Fibroblast of skin of abdomen (primary cell): ENCODE results near the gene DOK7.
A peak's percentile ranks its signal among the peaks of the same experiment; 100 is the strongest.

Source experiments
- DNase-seq: peaks from one replicate; pipeline ENCODE4 v3.0.0-alpha.2; 2013

Gene DOK7

GRCh38 chr4:3463556-3464348, 646 bp downstream of the DOK7 start:
- DNase-seq: no peak

- DNase-seq: no peak
Measured at GRCh38 chr4:3464349-3464905, 1.3 kb downstream of the DOK7 start.

- DNase-seq: no peak
Measured at GRCh38 chr4:3464911-3465697, 2.0 kb downstream of the DOK7 start.

- DNase-seq: no peak
Measured at GRCh38 chr4:3465698-3466671, 2.9 kb downstream of the DOK7 start.

- no peak for DNase-seq
Measured at GRCh38 chr4:3466691-3467600, 3.8 kb downstream of the DOK7 start.

- no peak for DNase-seq
Measured at GRCh38 chr4:3467601-3468031, 4.5 kb downstream of the DOK7 start.

GRCh38 chr4:3468154-3468553, 5.0 kb downstream of the DOK7 start:
- no peak for DNase-seq

GRCh38 chr4:3468804-3469203, 5.7 kb downstream of the DOK7 start:
- DNase-seq: no peak

GRCh38 chr4:3469386-3470243, 6.5 kb downstream of the DOK7 start:
- no peak for DNase-seq

GRCh38 chr4:3470244-3471097, 7.4 kb downstream of the DOK7 start:
- DNase-seq: peak; percentile 35

GRCh38 chr4:3471098-3471760, 8.1 kb downstream of the DOK7 start:
- DNase-seq: no peak

GRCh38 chr4:3471886-3472285, 8.8 kb downstream of the DOK7 start:
- no peak for DNase-seq

GRCh38 chr4:3472411-3473141, 9.5 kb downstream of the DOK7 start:
- DNase-seq: no peak

GRCh38 chr4:3473181-3473950, 10.3 kb downstream of the DOK7 start:
- no peak for DNase-seq

- no peak for DNase-seq
Measured at GRCh38 chr4:3473996-3474765, 11.1 kb downstream of the DOK7 start.

GRCh38 chr4:3475041-3475712, 12.1 kb downstream of the DOK7 start:
- DNase-seq: no peak
